ENCODE data around the gene WWP2. TPM values are rescaled to one million over a fixed set of nuclear protein-coding genes. Genes with fewer than 3 reads are reported as not detected.
"Not testable (repeated sequence)": the region's sequence is repeated elsewhere in the genome, so short reads cannot be mapped to it uniquely, and the experiment has no call there.

The WWP2 gene
- polyA plus RNA-seq, 4 donors: 32.4 to 44.6 (median 35.4) TPM

GRCh38 chr16:69844441-69844840 lies 82.3 kb downstream of the WWP2 start:
- DNase-seq: no peak
- H3K4me1 ChIP-seq (ENCODE audit: control insufficient read depth in 3 of 3, insufficient read depth in 2 of 3, low read depth in 1 of 3, low read length in 2 of 3): peaks cover 0 to 20% (median 8%) of the 10 kb centered on the region in 3 donors
- no peaks in the 10 kb centered on the region for H3K27me3 ChIP-seq (ENCODE audit: control insufficient read depth in 3 of 3, insufficient read depth in 3 of 3, low read length in 3 of 3)
- no peaks in the 10 kb centered on the region for H3K9me3 ChIP-seq (ENCODE audit: control insufficient read depth in 2 of 2, insufficient read depth in 1 of 2, low read depth in 1 of 2, low read length in 1 of 2)
- no peak overlapping the region for H3K27ac ChIP-seq (ENCODE audit: low read depth in 1 of 3, low read length in 2 of 3)
- H3K36me3 ChIP-seq (ENCODE audit: control insufficient read depth in 3 of 3, insufficient read depth in 2 of 3, low read depth in 1 of 3, low read length in 3 of 3): peaks cover 4 to 42% (median 8%) of the 10 kb centered on the region in 3 donors
- 82 to 89% (median 88%) methylated on average over 8 of the region's 8 CpGs for WGBS, 3 donors
- H3K4me3 ChIP-seq (ENCODE audit: low read depth in 1 of 3, low read length in 3 of 3): no peak overlapping the region
- FAIRE-seq: no peak

- no peaks in the 10 kb centered on the region for H3K27me3 ChIP-seq (ENCODE audit: control insufficient read depth in 3 of 3, insufficient read depth in 3 of 3, low read length in 3 of 3)
- H3K36me3 ChIP-seq (ENCODE audit: control insufficient read depth in 3 of 3, insufficient read depth in 2 of 3, low read depth in 1 of 3, low read length in 3 of 3): peaks cover 4 to 42% (median 8%) of the 10 kb centered on the region in 3 donors
- H3K27ac ChIP-seq (ENCODE audit: low read depth in 1 of 3, low read length in 2 of 3): no peak overlapping the region
- H3K9me3 ChIP-seq (ENCODE audit: control insufficient read depth in 2 of 2, insufficient read depth in 1 of 2, low read depth in 1 of 2, low read length in 1 of 2): no peaks in the 10 kb centered on the region
- H3K4me3 ChIP-seq (ENCODE audit: low read depth in 1 of 3, low read length in 3 of 3): no peak overlapping the region
- WGBS, 3 donors: 79 to 91% (median 85%) methylated on average over 6 of the region's 6 CpGs
- DNase-seq (no peak), FAIRE-seq (no peak)
- H3K4me1 ChIP-seq (ENCODE audit: control insufficient read depth in 3 of 3, insufficient read depth in 2 of 3, low read depth in 1 of 3, low read length in 2 of 3): peaks cover 0 to 13% (median 8%) of the 10 kb centered on the region in 3 donors
These were observed 83.0 kb downstream of the WWP2 start for GRCh38 chr16:69845181-69845580.

- Histone ChIP-seq H3K27ac (ENCODE audit: low read depth in 1 of 3, low read length in 2 of 3) (no peak overlapping the region), H3K4me3 (ENCODE audit: low read depth in 1 of 3, low read length in 3 of 3) (no peak overlapping the region), H3K9me3 (ENCODE audit: control insufficient read depth in 2 of 2, insufficient read depth in 1 of 2, low read depth in 1 of 2, low read length in 1 of 2) (no peaks in the 10 kb centered on the region), H3K36me3 (ENCODE audit: control insufficient read depth in 3 of 3, insufficient read depth in 2 of 3, low read depth in 1 of 3, low read length in 3 of 3) (peaks cover 2 to 34% (median 5%) of the 10 kb centered on the region in 3 donors), H3K27me3 (ENCODE audit: control insufficient read depth in 3 of 3, insufficient read depth in 3 of 3, low read length in 3 of 3) (no peaks in the 10 kb centered on the region), H3K4me1 (ENCODE audit: control insufficient read depth in 3 of 3, insufficient read depth in 2 of 3, low read depth in 1 of 3, low read length in 2 of 3) (no peaks in the 10 kb centered on the region)
- DNase-seq: no peak
- 86 to 92% (median 92%) methylated on average over 5 of the region's 5 CpGs for WGBS, 3 donors
- no peak for FAIRE-seq
These were observed 85.5 kb downstream of the WWP2 start for GRCh38 chr16:69847643-69848042.

GRCh38 chr16:69848637-69849545 lies 86.8 kb downstream of the WWP2 start:
- Histone ChIP-seq H3K27ac (ENCODE audit: low read depth in 1 of 3, low read length in 2 of 3) (peak overlapping the region; percentile 13 to 55 (median 44)), H3K27me3 (ENCODE audit: control insufficient read depth in 3 of 3, insufficient read depth in 3 of 3, low read length in 3 of 3) (no peaks in the 10 kb centered on the region), H3K9me3 (ENCODE audit: control insufficient read depth in 2 of 2, insufficient read depth in 1 of 2, low read depth in 1 of 2, low read length in 1 of 2) (no peaks in the 10 kb centered on the region), H3K36me3 (ENCODE audit: control insufficient read depth in 3 of 3, insufficient read depth in 2 of 3, low read depth in 1 of 3, low read length in 3 of 3) (peaks cover 0 to 37% (median 5%) of the 10 kb centered on the region in 3 donors), H3K4me1 (ENCODE audit: control insufficient read depth in 3 of 3, insufficient read depth in 2 of 3, low read depth in 1 of 3, low read length in 2 of 3) (no peaks in the 10 kb centered on the region), H3K4me3 (ENCODE audit: low read depth in 1 of 3, low read length in 3 of 3) (no peak overlapping the region)
- DNase-seq: peak; percentile 27 to 63
- 19 to 34% (median 33%) methylated on average over 8 of the region's 8 CpGs for WGBS, 3 donors
- no peak for FAIRE-seq

GRCh38 chr16:69851491-69852240 lies 89.5 kb downstream of the WWP2 start:
- Histone ChIP-seq H3K4me3 (ENCODE audit: low read depth in 1 of 3, low read length in 3 of 3) (no peak overlapping the region), H3K9me3 (ENCODE audit: control insufficient read depth in 2 of 2, insufficient read depth in 1 of 2, low read depth in 1 of 2, low read length in 1 of 2) (no peaks in the 10 kb centered on the region), H3K27me3 (ENCODE audit: control insufficient read depth in 3 of 3, insufficient read depth in 3 of 3, low read length in 3 of 3) (no peaks in the 10 kb centered on the region), H3K4me1 (ENCODE audit: control insufficient read depth in 3 of 3, insufficient read depth in 2 of 3, low read depth in 1 of 3, low read length in 2 of 3) (no peaks in the 10 kb centered on the region), H3K36me3 (ENCODE audit: control insufficient read depth in 3 of 3, insufficient read depth in 2 of 3, low read depth in 1 of 3, low read length in 3 of 3) (peaks cover 0 to 24% (median 0%) of the 10 kb centered on the region in 3 donors), H3K27ac (ENCODE audit: low read depth in 1 of 3, low read length in 2 of 3) (no peak overlapping the region)
- FAIRE-seq (no peak), DNase-seq (no peak)
- WGBS, 3 donors: 83 to 87% (median 85%) methylated on average over 13 of the region's 13 CpGs

- DNase-seq (no peak), FAIRE-seq (no peak)
- Histone ChIP-seq H3K36me3 (ENCODE audit: control insufficient read depth in 3 of 3, insufficient read depth in 2 of 3, low read depth in 1 of 3, low read length in 3 of 3) (peaks cover 0 to 19% (median 0%) of the 10 kb centered on the region in 3 donors), H3K9me3 (ENCODE audit: control insufficient read depth in 2 of 2, insufficient read depth in 1 of 2, low read depth in 1 of 2, low read length in 1 of 2) (no peaks in the 10 kb centered on the region), H3K4me3 (ENCODE audit: low read depth in 1 of 3, low read length in 3 of 3) (no peak overlapping the region), H3K27ac (ENCODE audit: low read depth in 1 of 3, low read length in 2 of 3) (no peak overlapping the region), H3K4me1 (ENCODE audit: control insufficient read depth in 3 of 3, insufficient read depth in 2 of 3, low read depth in 1 of 3, low read length in 2 of 3) (no peaks in the 10 kb centered on the region), H3K27me3 (ENCODE audit: control insufficient read depth in 3 of 3, insufficient read depth in 3 of 3, low read length in 3 of 3) (no peaks in the 10 kb centered on the region)
- 81 to 97% (median 96%) methylated on average over 4 of the region's 4 CpGs for WGBS, 3 donors
These were observed 90.7 kb downstream of the WWP2 start for GRCh38 chr16:69852815-69853214.

GRCh38 chr16:69853481-69853880 lies 91.3 kb downstream of the WWP2 start:
- FAIRE-seq (no peak), DNase-seq (no peak)
- WGBS, 3 donors: 96 to 98% (median 97%) methylated on average over 6 of the region's 6 CpGs
- peaks cover 0 to 5% (median 3%) of the 10 kb centered on the region in 3 donors for H3K4me1 ChIP-seq (ENCODE audit: control insufficient read depth in 3 of 3, insufficient read depth in 2 of 3, low read depth in 1 of 3, low read length in 2 of 3)
- peaks cover 0 to 20% (median 0%) of the 10 kb centered on the region in 3 donors for H3K36me3 ChIP-seq (ENCODE audit: control insufficient read depth in 3 of 3, insufficient read depth in 2 of 3, low read depth in 1 of 3, low read length in 3 of 3)
- no peak overlapping the region for H3K4me3 ChIP-seq (ENCODE audit: low read depth in 1 of 3, low read length in 3 of 3)
- H3K27ac ChIP-seq (ENCODE audit: low read depth in 1 of 3, low read length in 2 of 3): no peak overlapping the region
- no peaks in the 10 kb centered on the region for H3K9me3 ChIP-seq (ENCODE audit: control insufficient read depth in 2 of 2, insufficient read depth in 1 of 2, low read depth in 1 of 2, low read length in 1 of 2)
- no peaks in the 10 kb centered on the region for H3K27me3 ChIP-seq (ENCODE audit: control insufficient read depth in 3 of 3, insufficient read depth in 3 of 3, low read length in 3 of 3)

- FAIRE-seq; H3K27ac ChIP-seq (ENCODE audit: low read depth in 1 of 3, low read length in 2 of 3); DNase-seq; H3K9me3 ChIP-seq (ENCODE audit: control insufficient read depth in 2 of 2, insufficient read depth in 1 of 2, low read depth in 1 of 2, low read length in 1 of 2); H3K27me3 ChIP-seq (ENCODE audit: control insufficient read depth in 3 of 3, insufficient read depth in 3 of 3, low read length in 3 of 3); H3K4me3 ChIP-seq (ENCODE audit: low read depth in 1 of 3, low read length in 3 of 3): not testable (repeated sequence)
- Histone ChIP-seq H3K4me1 (ENCODE audit: control insufficient read depth in 3 of 3, insufficient read depth in 2 of 3, low read depth in 1 of 3, low read length in 2 of 3) (peaks cover 0 to 15% (median 3%) of the 10 kb centered on the region in 3 donors), H3K36me3 (ENCODE audit: control insufficient read depth in 3 of 3, insufficient read depth in 2 of 3, low read depth in 1 of 3, low read length in 3 of 3) (peaks cover 0 to 18% (median 0%) of the 10 kb centered on the region in 3 donors)
- 96% methylated on average over 5 of the region's 5 CpGs for WGBS, 3 donors
These were observed 92.6 kb downstream of the WWP2 start for GRCh38 chr16:69854776-69855175.

All from small intestine (tissue), 7 donors.